ENCODE data around the gene HEPACAM.

HEPACAM gene

GRCh38 chr11:124900464-124900863 is 35.4 kb downstream of the HEPACAM start:
- Histone ChIP-seq H3K4me1 (ENCODE audit: insufficient read depth, low read length) (peaks cover 24% of the 10 kb centered on the region), H3K9me3 (ENCODE audit: control insufficient read depth, insufficient read depth, low read length) (no peaks in the 10 kb centered on the region), H3K9ac (ENCODE audit: low read depth, low read length) (no peak overlapping the region), H3K36me3 (ENCODE audit: insufficient read depth, low read length) (no peaks in the 10 kb centered on the region)

DNA sequence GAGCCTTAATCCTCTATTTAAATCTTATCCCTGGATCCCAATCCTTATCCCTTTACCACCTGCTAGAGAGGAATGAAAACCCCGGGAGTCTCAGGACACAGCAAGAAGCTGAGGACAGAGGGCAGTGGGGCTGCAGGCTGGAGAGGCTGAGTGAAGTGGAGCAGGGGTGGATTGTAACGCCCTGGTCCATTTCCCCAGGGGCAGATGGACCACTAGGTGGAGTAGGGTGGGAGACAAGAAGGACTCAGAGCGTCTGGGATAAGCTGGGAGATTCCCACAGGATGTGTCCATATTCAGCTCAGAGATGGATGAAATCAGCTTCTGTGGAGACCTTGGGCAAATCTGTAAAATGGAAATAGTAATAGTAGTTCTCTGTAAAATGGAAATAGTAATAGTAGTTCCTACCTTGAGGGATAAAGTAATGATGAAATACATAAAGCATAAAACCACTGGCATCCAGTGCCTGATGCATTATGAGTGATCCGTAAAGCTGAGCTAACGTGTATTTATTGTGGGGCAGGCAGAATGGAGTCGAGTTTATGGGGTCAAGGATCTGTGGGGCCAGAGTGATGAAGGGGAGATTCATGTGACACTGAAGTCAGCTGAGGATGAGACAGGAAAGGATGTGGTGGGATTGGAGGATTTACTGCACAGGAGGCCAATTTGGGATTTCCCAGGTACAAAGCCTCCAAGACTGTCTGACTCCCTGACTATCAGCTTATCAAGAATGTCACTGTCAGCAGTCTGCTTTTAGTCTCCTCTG is 36.3 kb downstream of the HEPACAM start:
- Histone ChIP-seq H3K36me3 (ENCODE audit: insufficient read depth, low read length) (no peaks in the 10 kb centered on the region), H3K9me3 (ENCODE audit: control insufficient read depth, insufficient read depth, low read length) (no peaks in the 10 kb centered on the region), H3K4me1 (ENCODE audit: insufficient read depth, low read length) (peaks cover 24% of the 10 kb centered on the region), H3K9ac (ENCODE audit: low read depth, low read length) (no peak overlapping the region)

DNA sequence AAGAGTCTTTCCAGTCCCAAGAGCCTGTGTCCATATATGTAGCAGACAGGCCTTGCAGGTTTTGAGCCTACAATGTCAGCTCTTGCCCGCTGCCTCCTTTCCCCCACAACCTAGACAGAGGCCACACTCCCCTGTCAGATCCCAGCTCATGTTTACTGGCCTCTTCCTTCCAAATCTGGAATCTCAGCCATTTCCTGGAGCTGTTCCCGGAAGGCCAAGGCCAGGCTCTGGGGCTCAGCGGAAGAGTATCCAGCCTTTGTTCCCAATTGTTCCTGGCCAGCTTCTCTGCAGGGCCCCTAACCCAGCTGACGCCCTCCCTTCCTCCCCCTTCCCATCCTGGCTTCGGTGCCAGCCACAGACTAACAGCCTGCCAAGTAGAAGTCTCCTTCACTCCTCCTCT is 37.1 kb downstream of the HEPACAM start:
- H3K9me3 ChIP-seq (ENCODE audit: control insufficient read depth, insufficient read depth, low read length): no peaks in the 10 kb centered on the region
- peaks cover 24% of the 10 kb centered on the region for H3K4me1 ChIP-seq (ENCODE audit: insufficient read depth, low read length)
- H3K36me3 ChIP-seq (ENCODE audit: insufficient read depth, low read length): no peaks in the 10 kb centered on the region
- no peak overlapping the region for H3K9ac ChIP-seq (ENCODE audit: low read depth, low read length)

GRCh38 chr11:124898263-124898680 is 37.6 kb downstream of the HEPACAM start:
- Histone ChIP-seq H3K36me3 (ENCODE audit: insufficient read depth, low read length) (no peaks in the 10 kb centered on the region), H3K4me1 (ENCODE audit: insufficient read depth, low read length) (peaks cover 24% of the 10 kb centered on the region), H3K9ac (ENCODE audit: low read depth, low read length) (no peak overlapping the region), H3K9me3 (ENCODE audit: control insufficient read depth, insufficient read depth, low read length) (no peaks in the 10 kb centered on the region)

DNA sequence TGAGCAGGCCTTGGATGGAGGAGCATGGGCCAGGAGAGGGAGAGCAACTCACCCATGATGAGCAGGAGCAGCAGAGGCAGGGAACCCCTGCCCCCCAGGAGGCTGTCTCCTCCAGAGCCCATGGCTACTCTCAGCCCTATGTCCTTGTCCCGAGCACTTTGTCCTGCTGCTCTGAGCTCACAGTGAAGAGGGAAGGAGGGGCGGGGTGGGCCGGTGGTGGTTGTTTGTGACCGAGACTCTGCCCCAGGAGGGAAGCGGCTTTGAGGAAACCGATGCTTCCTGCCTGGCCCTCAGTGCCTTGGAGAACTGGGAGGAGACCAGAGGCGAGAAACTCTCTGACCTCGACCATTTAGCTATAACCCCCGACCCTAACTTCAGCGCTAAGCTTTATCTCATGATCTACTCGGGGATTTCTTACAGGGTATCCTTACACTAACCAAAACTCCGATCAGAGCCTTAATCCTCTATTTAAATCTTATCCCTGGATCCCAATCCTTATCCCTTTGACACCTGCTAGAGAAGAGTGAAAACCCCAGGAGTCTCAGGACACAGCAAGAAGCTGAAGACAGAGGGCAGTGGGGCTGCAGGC is 38.1 kb downstream of the HEPACAM start, which contains the start of gene ROBO4:
Gene ROBO4, minus strand, starts transcription at position 192 of the 589 bp plus-strand sequence. Its CDS starts 70 bp downstream, at position 122.
- Histone ChIP-seq H3K36me3 (ENCODE audit: insufficient read depth, low read length) (no peaks in the 10 kb centered on the region), H3K9me3 (ENCODE audit: control insufficient read depth, insufficient read depth, low read length) (no peaks in the 10 kb centered on the region), H3K9ac (ENCODE audit: low read depth, low read length) (no peak within 1 kb of the TSS), H3K4me1 (ENCODE audit: insufficient read depth, low read length) (peaks cover 24% of the 10 kb centered on the region)

DNA sequence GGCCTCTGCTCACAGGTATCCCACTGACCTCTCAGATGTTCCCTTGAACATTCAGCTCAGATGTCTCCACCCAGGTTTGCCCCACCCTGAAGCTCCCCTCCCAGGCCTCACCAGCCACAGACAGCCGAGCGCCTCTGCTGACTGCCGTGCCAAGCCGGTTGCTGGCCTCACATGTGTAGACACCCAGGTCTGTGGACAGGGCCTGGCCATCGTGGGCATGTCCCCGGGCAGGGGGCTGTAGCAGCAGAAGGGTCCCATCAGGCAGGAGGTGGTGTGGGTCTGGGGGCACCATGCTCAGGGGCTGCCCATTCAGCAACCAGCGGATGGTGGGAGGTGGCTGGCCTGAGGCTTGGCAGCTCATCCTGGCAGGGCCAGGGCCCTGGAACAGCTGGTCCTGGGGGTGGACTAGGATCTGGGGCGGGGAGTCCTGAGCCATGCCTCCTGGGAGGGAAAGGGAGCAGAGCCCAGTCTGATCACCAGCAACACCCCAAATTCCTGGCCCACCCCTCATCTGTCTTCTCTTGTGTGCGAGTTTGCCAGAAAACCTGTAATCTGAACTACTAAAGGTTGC is 38.9 kb downstream of the HEPACAM start:
- no peaks in the 10 kb centered on the region for H3K9me3 ChIP-seq (ENCODE audit: control insufficient read depth, insufficient read depth, low read length)
- no peak overlapping the region for H3K9ac ChIP-seq (ENCODE audit: low read depth, low read length)
- no peaks in the 10 kb centered on the region for H3K36me3 ChIP-seq (ENCODE audit: insufficient read depth, low read length)
- peaks cover 24% of the 10 kb centered on the region for H3K4me1 ChIP-seq (ENCODE audit: insufficient read depth, low read length)

DNA sequence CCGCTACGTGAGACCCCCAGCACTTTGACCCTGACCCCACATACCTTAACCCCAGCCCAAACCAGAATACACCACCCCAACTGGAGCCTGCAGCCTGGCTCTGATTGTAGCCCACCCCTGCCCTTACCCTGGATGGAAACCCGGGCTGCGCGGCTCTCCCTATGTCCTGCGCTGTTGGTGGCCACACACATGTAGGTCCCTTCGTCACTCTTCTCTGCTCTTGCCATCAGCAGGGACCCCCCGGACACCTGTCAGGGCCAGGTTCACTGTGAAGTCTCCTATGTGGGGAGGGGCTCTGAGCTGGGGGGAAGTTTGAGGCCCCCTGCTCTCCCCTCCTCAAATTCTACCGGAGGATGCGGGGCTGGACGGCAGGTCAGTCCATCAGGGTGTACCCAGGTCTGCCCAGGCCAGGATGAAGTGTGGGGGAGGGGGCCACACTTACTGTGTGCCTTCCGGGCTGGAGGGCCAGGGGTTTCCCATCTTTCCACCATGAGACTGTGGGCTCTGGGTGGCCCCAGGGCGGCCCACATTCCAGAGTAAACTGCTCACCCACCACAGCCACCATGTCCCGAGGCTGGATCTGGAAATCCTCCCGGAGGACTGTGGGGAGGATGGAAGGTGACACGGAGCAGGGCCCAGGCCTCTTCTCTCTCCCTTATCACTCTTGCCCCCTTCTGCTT is 39.6 kb downstream of the HEPACAM start:
- peaks cover 24% of the 10 kb centered on the region for H3K4me1 ChIP-seq (ENCODE audit: insufficient read depth, low read length)

GRCh38 chr11:124895471-124895971 is 40.3 kb downstream of the HEPACAM start:
- Histone ChIP-seq H3K36me3 (ENCODE audit: insufficient read depth, low read length) (no peaks in the 10 kb centered on the region), H3K9me3 (ENCODE audit: control insufficient read depth, insufficient read depth, low read length) (no peaks in the 10 kb centered on the region), H3K9ac (ENCODE audit: low read depth, low read length) (no peak overlapping the region), H3K4me1 (ENCODE audit: insufficient read depth, low read length) (peaks cover 20% of the 10 kb centered on the region)

More for the DNA sequence above, 39.6 kb downstream of the HEPACAM start:
- no peaks in the 10 kb centered on the region for H3K9me3 ChIP-seq (ENCODE audit: control insufficient read depth, insufficient read depth, low read length)
- H3K9ac ChIP-seq (ENCODE audit: low read depth, low read length): no peak overlapping the region
- no peaks in the 10 kb centered on the region for H3K36me3 ChIP-seq (ENCODE audit: insufficient read depth, low read length)

- Histone ChIP-seq H3K36me3 (ENCODE audit: insufficient read depth, low read length) (no peaks in the 10 kb centered on the region), H3K9ac (ENCODE audit: low read depth, low read length) (no peak overlapping the region), H3K9me3 (ENCODE audit: control insufficient read depth, insufficient read depth, low read length) (no peaks in the 10 kb centered on the region), H3K4me1 (ENCODE audit: insufficient read depth, low read length) (peaks cover 14% of the 10 kb centered on the region)
Observed at GRCh38 chr11:124894606-124895430, 41.0 kb downstream of the HEPACAM start.

DNA sequence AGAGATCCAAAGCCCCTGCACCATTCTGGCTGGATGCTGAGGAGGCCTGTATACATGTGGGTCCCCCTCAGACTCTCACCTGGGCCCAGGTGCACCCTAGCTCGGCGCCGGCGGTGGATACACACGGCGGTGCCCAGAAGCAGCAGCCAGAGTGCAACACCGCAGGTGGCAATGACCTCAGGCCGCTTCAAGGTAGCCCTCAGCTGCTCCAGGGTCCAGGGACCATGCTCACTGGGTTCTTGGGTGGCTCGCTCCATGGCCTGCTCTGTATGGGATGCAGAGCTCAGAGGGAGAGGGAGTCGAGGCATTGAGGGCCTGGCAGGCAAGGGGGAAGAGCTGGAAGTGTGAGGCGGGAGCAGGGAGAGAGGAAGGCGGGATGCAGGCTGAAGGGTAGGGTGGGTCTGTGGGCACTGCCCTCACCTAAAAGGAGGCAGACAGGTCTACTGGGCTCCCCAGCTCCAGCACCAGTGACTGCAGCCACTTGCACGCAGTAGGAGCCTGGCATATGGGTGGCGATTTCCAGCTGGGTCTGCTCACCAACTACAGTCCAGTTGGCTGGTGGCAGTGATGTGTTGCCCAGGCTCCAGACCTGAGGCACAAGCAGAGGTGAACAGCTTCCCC is 42.0 kb downstream of the HEPACAM start:
- peaks cover 9% of the 10 kb centered on the region; the same call in 1 of the 2 replicates for H3K4me1 ChIP-seq (ENCODE audit: insufficient read depth, low read length)
- no peaks in the 10 kb centered on the region for H3K9me3 ChIP-seq (ENCODE audit: control insufficient read depth, insufficient read depth, low read length)
- no peaks in the 10 kb centered on the region for H3K36me3 ChIP-seq (ENCODE audit: insufficient read depth, low read length)
- no peak overlapping the region for H3K9ac ChIP-seq (ENCODE audit: low read depth, low read length)

DNA sequence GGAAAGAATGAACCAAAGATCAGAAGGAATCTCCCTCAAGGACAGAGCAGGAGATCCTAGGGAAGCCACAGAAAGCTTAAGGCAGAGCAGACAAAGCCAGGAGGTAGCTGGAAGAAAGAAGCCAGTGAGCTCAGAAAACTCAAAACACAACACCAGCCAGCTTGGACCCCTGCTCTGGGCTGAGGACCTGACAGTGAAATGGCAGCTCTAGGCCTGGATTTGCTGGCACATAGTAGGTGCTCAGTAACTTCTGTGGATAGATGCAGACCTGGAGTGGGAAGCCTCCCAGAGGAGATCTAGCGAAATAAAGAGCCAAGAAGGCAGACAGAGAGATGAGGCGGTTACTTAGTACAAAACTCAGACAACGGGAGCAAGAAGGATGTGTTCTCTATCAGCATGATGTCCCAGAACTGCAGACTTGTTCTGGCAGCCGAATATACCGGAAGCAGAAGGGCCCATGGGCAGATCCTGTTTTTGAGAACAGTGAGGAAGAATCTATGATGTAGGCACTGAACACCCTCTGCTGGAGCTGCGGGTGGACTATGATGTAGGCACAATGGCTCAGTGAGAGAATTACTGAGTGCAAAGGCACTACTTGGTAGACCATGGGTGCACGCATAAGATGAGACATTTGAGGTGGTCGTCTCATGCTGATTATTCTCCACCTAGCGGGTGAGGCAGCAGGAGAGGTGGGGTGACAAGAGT is 42.9 kb downstream of the HEPACAM start:
- peaks cover 1% of the 10 kb centered on the region; the same call in 1 of the 2 replicates for H3K4me1 ChIP-seq (ENCODE audit: insufficient read depth, low read length)
- H3K9ac ChIP-seq (ENCODE audit: low read depth, low read length): no peak overlapping the region
- no peaks in the 10 kb centered on the region for H3K9me3 ChIP-seq (ENCODE audit: control insufficient read depth, insufficient read depth, low read length)
- no peaks in the 10 kb centered on the region for H3K36me3 ChIP-seq (ENCODE audit: insufficient read depth, low read length)

DNA sequence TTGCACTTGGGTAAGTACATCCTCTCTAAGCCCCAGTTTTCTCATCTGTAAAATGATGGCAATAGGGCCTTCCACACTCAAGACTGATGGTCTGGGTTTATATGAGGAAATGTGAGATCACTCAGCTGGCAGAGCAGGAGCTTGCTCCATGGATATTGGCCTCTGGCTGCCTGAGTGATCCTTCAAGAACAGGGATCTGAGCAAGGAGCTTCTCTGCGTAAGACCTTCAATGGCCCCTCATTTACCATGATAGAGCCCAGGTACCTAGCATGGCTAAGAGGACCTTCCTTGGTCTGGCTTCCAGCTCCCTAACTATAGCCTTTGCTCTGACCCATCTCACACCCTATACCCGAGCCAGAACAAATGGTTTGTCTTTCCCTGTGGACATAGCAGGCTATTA is 43.7 kb downstream of the HEPACAM start:
- Histone ChIP-seq H3K9me3 (ENCODE audit: control insufficient read depth, insufficient read depth, low read length) (no peaks in the 10 kb centered on the region), H3K4me1 (ENCODE audit: insufficient read depth, low read length) (no peaks in the 10 kb centered on the region; the same call in 1 of the 2 replicates), H3K36me3 (ENCODE audit: insufficient read depth, low read length) (no peaks in the 10 kb centered on the region), H3K9ac (ENCODE audit: low read depth, low read length) (no peak overlapping the region)

DNA sequence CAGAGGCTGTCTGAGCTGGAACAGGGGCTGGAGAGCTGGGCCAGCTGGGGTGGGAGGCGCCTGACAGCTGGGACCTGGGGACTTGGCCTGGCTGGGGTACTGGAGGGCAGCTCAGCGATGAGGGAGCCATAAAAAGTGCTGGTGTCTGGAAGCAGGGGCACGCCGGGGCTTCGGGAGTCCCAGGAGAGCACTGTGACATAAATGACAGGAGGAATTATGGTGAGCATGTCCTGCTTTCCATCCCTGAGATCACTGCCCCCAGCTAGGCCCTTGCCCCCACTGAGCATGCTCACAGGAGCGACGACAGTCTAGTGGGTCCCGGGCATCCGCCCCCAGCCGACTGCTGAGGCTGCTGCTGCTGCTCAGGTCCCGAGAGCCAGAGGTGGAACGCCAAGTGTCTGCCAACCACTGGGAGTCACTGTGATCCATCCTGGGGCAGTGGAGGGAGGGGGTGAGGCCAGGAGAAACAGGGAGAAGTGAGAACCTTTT is 44.4 kb downstream of the HEPACAM start:
- H3K9ac ChIP-seq (ENCODE audit: low read depth, low read length): no peak overlapping the region
- no peaks in the 10 kb centered on the region for H3K9me3 ChIP-seq (ENCODE audit: control insufficient read depth, insufficient read depth, low read length)
- no peaks in the 10 kb centered on the region; the same call in 1 of the 2 replicates for H3K4me1 ChIP-seq (ENCODE audit: insufficient read depth, low read length)
- H3K36me3 ChIP-seq (ENCODE audit: insufficient read depth, low read length): no peaks in the 10 kb centered on the region
